Neuron (in vitro differentiated cells): ENCODE results near the gene MEIS2.

Experiments used
- H2AFZ ChIP-seq: one replicate; pipeline ENCODE4 v1.6.1; 2013; ENCODE audit warnings: low read depth, mild to moderate bottlenecking, inconsistent platforms, low read length, moderate library complexity
- H3K27me3 ChIP-seq: one replicate; pipeline ENCODE4 v1.6.1; 2013; ENCODE audit warnings: low read length; ENCODE audit not compliant: insufficient read depth
- H3K36me3 ChIP-seq: one replicate; pipeline ENCODE4 v1.6.1; 2013; ENCODE audit warnings: low read length; ENCODE audit not compliant: insufficient read depth
- H3K4me1 ChIP-seq: one replicate; pipeline ENCODE4 v1.6.1; 2013; ENCODE audit warnings: low read length; ENCODE audit not compliant: insufficient read depth
- H3K4me3 ChIP-seq: 2 replicates; pipeline ENCODE4 v1.5.1; 2013; ENCODE audit warnings: mild to moderate bottlenecking, low read length, moderate library complexity
- H3K9me3 ChIP-seq: one replicate; pipeline ENCODE4 v1.6.1; 2013; ENCODE audit warnings: low read length

Gene MEIS2

DNA sequence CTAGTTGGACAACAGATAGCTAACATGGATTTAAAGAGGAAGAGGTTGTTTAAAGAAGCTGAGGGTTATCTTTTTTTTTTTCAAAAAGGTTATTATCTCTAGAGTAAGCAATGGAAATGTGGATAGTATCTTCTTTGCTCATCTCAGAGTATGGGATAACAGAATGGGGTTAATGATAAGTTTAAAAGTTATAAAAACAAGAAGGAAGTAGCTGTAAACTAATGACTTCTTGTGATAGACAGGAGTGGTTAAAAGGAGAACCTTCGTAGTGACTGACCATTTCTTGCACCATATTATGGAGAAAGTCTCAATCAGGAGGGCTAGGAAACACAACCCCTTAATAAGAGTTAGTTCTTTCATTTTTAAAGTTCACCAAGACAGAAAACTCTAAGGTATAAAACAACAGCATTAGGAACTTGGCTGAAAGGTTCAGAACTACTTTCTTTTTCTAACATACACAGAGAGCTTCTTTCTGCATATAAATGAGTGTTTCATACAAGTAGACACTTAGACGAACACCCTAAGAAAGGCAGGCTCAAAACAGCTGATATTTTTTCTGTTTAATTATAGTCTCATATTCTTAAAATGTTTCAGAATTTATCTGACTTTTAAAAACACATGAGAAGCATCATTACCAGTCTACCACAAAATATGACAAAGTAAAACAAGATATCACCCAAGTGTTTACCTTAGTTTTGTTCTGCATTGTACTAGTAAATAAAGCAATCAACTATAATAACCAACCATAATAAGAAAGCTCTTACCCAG lies 140.0 kb downstream of the MEIS2 start:
- H3K27me3 ChIP-seq: no peaks in the 10 kb centered on the region
- no peak overlapping the region for H2AFZ ChIP-seq
- H3K36me3 ChIP-seq: no peaks in the 10 kb centered on the region
- no peak overlapping the region for H3K4me3 ChIP-seq
- H3K4me1 ChIP-seq: peaks cover 4% of the 10 kb centered on the region
- H3K9me3 ChIP-seq: no peaks in the 10 kb centered on the region

DNA sequence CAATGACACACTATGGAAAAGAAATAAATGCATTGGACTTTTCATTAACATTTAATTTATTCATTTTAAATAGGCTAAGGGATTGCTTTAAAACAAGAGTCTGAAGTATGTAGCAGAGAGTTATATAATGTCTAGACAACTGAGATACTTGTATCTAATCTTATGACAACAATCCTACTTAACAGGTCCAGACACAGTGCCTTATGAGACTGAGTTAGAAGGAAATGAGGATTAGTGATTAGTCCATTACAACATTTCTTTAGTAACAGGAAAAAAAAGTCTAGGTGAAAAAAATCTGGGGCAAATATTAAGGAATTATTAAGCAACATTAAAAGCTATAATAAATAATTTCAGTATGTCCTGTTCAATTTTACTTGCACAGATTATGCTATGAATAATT lies 140.6 kb downstream of the MEIS2 start:
- no peaks in the 10 kb centered on the region for H3K36me3 ChIP-seq
- peaks cover 4% of the 10 kb centered on the region for H3K4me1 ChIP-seq
- H3K4me3 ChIP-seq: no peak overlapping the region
- no peaks in the 10 kb centered on the region for H3K27me3 ChIP-seq
- no peaks in the 10 kb centered on the region for H3K9me3 ChIP-seq
- no peak overlapping the region for H2AFZ ChIP-seq

DNA sequence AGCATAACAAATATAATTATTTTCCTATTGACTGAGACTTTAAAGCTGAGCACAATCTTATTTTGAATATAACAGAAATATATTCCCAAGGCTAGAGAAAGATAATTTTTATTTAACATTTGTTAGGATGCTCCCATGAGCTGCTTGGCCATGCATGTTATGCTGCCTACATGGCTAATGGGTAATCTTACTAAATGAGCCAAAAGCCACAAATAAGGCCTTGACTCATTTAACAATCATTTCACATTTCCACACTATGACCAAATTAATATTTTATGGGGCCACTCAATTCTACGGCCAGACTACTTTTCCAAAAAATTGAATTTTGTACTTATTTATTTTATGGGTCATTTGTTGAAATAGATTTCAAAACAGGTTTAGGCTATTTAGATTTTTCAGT lies 141.7 kb downstream of the MEIS2 start:
- no peaks in the 10 kb centered on the region for H3K36me3 ChIP-seq
- H3K9me3 ChIP-seq: no peaks in the 10 kb centered on the region
- H3K4me3 ChIP-seq: no peak overlapping the region
- H2AFZ ChIP-seq: no peak overlapping the region
- H3K27me3 ChIP-seq: no peaks in the 10 kb centered on the region
- peaks cover 4% of the 10 kb centered on the region for H3K4me1 ChIP-seq

DNA sequence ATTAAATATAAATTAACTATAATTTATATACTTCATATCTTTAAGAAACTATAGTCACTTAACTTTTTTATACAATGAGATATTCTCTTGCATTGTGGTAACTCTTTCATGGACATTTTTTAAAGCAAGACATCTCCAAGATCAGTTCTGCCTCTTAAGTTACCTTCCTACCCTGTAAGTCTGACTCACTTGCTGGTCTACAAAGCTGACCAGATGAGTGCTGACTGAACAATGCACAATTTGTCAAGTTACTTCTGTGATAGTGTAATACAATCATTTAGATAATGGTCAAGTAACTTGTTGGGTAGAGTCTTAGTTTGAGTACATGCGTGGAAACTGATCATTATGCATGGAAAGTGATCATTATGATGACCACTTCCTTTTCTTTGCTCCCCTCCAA lies 145.9 kb downstream of the MEIS2 start:
- Histone ChIP-seq H3K4me1 (peaks cover 5% of the 10 kb centered on the region), H2AFZ (no peak overlapping the region), H3K27me3 (no peaks in the 10 kb centered on the region), H3K9me3 (no peaks in the 10 kb centered on the region), H3K36me3 (no peaks in the 10 kb centered on the region), H3K4me3 (no peak overlapping the region)

DNA sequence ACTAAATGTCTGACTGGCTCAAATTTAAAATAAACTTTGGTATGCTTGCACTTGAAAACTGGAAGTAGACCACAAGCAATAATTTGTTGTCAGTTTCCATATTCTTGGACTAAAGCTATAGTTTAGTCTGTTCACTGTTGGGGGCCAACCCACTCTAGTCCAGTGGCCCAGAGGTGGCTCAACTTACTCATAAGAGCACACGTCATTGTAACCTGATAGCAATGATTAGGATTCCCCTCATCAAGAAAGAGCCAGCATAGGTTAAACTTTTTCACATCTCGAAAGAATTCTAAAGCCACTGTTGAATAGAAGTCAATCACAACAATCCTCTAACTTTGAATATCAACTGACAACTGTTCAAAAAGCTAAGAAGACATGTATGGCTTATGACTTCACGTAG lies 147.0 kb downstream of the MEIS2 start:
- H3K4me3 ChIP-seq: no peak overlapping the region
- H3K36me3 ChIP-seq: no peaks in the 10 kb centered on the region
- peaks cover 13% of the 10 kb centered on the region for H3K4me1 ChIP-seq
- H3K9me3 ChIP-seq: no peaks in the 10 kb centered on the region
- no peaks in the 10 kb centered on the region for H3K27me3 ChIP-seq
- H2AFZ ChIP-seq: no peak overlapping the region

DNA sequence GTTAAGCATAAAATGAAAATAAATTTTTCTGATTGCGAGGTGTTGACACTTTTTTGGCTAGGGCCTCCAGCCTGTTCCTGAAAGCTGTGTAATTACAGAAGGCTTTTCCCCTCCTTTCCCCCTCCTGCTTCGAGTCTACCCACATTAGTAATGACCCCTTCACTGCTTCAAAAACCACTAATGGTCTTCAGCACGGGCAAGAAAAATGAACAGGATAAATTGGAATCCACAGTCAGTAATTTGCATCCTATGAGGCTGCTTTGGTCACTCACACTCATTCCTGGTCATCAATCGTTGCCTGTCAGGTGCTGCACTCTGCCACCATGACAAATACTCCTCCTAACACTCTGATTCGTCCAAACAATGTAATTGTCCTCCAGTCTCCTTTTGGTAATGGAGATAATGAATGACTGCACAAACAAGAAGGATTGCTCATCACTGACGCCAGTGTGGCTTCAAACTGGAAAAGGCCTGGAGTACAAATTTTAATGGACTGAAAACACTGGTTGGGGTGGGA lies 148.6 kb downstream of the MEIS2 start:
- Histone ChIP-seq H3K4me3 (no peak overlapping the region), H3K4me1 (peaks cover 9% of the 10 kb centered on the region), H3K27me3 (no peaks in the 10 kb centered on the region), H3K36me3 (no peaks in the 10 kb centered on the region), H3K9me3 (no peaks in the 10 kb centered on the region), H2AFZ (no peak overlapping the region)

DNA sequence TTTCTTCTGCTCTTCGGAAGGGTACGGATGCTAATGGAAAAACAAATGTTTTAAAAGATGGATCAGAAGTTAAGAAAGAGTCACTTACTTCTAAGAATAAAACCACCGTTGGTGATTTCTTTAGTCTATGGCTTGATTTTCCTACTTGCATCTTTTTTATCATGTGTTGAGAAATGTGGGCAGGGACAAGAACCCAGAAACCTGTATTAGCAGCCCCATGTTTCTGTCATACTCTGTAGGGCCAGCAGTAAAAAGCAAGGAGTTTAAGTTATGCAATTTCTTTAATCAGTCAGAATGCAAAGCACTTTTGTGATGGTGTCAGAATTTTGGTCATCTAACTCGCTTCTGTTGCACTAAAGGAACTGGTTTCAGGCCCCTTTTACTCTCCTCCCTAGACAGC lies 150.0 kb downstream of the MEIS2 start:
- H2AFZ ChIP-seq: no peak overlapping the region
- no peaks in the 10 kb centered on the region for H3K9me3 ChIP-seq
- no peak overlapping the region for H3K4me3 ChIP-seq
- peaks cover 9% of the 10 kb centered on the region for H3K4me1 ChIP-seq
- no peaks in the 10 kb centered on the region for H3K27me3 ChIP-seq
- H3K36me3 ChIP-seq: peaks cover 4% of the 10 kb centered on the region

DNA sequence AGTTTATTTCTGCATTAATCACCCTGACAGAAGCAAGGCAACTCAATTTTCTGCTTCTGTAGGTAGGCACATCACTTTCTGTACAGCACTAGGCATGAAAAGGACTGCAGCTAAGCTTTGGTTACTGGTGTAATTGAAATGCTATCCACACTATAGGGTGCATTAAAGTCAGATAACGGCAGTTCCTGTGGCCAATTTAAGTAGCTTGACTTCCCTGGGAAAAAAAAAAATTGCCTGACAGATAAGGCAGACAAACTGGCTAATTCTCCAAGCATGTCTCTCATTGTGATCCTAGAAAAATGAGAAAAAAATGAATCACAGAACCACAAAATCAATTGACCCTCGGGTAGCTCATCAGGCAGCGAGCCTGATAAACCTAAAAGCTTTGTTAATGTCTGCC lies 151.4 kb downstream of the MEIS2 start:
- no peak overlapping the region for H3K4me3 ChIP-seq
- peaks cover 14% of the 10 kb centered on the region for H3K4me1 ChIP-seq
- H2AFZ ChIP-seq: no peak overlapping the region
- H3K9me3 ChIP-seq: no peaks in the 10 kb centered on the region
- H3K36me3 ChIP-seq: peaks cover 4% of the 10 kb centered on the region
- H3K27me3 ChIP-seq: no peaks in the 10 kb centered on the region

DNA sequence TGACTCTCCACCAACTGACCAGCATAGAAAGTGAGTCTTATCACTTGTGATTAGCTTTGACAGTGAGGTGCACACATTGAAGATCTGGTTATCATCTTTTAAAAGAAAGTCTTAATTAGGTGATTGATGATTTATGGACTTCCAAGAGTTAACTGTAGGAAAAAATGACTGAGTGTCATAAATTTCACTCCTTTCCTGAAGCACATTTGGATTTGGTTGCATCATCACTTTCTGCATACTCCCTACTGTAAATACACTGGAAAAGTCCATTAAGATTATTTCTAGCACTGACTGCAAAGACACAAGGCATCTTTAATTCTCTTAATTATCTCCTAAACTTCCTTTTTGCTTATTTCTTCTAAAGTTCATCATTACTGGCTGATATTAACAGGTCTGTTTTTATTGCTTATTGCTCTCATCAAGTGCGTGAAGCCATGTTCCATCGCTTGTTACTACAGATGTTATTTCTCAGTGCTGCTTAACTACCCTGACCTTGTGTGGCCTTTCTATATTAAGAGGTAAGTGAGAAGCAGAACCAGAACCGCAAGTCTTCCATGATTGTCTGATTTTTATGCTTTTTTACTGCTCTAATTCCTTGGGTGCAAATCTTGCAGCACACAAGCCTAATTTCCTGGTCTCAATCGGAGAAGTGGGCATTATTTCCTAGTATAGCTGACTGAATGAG lies 153.2 kb downstream of the MEIS2 start:
- H3K4me3 ChIP-seq: no peak overlapping the region
- no peaks in the 10 kb centered on the region for H3K27me3 ChIP-seq
- H3K9me3 ChIP-seq: no peaks in the 10 kb centered on the region
- peaks cover 4% of the 10 kb centered on the region for H3K36me3 ChIP-seq
- no peak overlapping the region for H2AFZ ChIP-seq
- peaks cover 25% of the 10 kb centered on the region for H3K4me1 ChIP-seq

DNA sequence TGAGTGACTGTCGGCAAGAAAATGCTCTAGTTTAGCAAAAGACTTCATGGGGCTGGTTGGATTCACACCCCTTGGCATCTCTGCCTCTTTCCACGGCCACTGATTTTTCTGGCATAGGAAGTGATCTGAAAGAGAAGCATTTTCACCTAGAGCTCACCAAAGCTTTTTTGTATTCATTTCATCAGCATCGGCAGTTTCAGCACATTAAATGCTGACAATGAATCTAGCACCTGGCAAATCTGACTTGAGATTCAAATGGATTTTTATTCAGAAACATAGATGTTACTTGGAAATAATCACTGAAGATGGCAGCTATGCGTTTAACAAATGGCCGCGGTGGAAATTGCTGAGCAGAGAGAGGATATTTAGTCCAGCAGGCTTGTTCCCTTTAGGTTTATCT lies 155.9 kb downstream of the MEIS2 start:
- H3K9me3 ChIP-seq: no peaks in the 10 kb centered on the region
- no peak overlapping the region for H3K4me3 ChIP-seq
- no peak overlapping the region for H2AFZ ChIP-seq
- peaks cover 14% of the 10 kb centered on the region for H3K36me3 ChIP-seq
- H3K4me1 ChIP-seq: peaks cover 24% of the 10 kb centered on the region
- H3K27me3 ChIP-seq: no peaks in the 10 kb centered on the region

DNA sequence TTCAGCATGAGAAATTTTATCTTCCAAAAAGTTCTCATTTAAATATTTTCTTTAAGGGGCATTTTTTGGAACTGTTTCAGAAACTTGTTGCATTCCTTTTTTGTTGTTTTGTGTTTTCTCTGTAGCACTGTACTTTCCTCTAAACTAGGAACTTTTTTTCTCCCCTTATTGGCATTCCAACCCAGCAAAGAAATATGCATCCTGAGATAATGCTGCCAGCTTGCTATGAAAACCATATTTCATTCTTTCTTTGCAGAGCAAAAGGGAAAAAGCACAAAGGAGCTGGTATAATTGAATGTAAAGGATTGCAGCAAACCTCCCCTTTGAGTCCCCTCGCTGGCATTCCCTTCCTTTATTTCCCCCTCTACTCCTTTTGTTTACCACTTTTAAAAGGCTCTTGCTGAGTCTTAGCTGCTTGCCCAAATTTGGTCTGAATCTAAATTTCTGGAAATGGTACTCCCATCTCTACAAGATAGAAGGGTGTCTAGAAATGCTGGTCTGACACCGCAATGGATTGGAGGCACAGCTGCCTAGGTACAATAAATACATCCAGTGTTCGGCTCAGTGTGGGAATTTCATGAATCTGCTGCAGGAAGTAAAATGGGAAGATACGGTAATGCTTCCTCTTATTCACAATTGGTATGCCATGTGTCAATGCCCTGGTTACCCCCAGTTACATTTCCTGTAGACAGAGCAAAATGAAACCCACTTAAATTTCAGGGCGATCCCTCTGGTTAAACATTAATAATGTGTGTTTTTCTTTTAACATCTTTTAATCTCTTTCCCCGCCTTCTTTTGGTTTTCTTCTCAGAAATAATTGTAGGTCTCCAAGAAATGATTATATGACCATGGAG lies 156.6 kb downstream of the MEIS2 start:
- Histone ChIP-seq H3K36me3 (peaks cover 14% of the 10 kb centered on the region), H3K9me3 (no peaks in the 10 kb centered on the region), H3K4me1 (peaks cover 17% of the 10 kb centered on the region), H3K4me3 (no peak overlapping the region), H2AFZ (no peak overlapping the region), H3K27me3 (no peaks in the 10 kb centered on the region)

DNA sequence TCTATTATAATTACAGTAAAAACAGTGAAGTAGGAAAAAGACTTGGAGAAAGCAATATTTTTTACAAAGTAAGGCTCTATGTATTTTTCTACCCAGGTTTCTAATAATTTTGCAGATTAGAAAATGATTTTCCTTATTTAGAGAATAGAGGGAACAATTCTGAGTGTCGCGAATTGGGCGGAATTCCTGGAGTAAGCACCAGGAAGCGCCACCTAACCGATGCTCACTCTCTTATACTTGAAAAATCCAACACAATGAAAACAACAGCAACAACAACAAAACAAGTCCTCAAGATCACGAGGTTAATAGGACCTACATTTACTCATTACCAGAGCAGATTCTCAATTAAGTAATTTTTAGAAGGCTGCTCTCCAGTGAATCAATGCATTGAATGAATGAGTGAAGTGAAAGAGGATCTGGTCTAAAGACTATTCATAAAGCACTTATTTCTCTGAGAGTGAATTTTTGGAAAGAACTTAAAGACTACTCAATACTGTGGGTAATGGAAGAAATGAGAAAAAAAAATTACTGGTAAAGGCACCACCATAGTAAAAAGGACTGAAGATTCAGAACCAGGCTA lies 158.0 kb downstream of the MEIS2 start:
- no peak overlapping the region for H3K4me3 ChIP-seq
- no peaks in the 10 kb centered on the region for H3K27me3 ChIP-seq
- H3K9me3 ChIP-seq: no peaks in the 10 kb centered on the region
- peaks cover 17% of the 10 kb centered on the region for H3K4me1 ChIP-seq
- no peak overlapping the region for H2AFZ ChIP-seq
- peaks cover 14% of the 10 kb centered on the region for H3K36me3 ChIP-seq

DNA sequence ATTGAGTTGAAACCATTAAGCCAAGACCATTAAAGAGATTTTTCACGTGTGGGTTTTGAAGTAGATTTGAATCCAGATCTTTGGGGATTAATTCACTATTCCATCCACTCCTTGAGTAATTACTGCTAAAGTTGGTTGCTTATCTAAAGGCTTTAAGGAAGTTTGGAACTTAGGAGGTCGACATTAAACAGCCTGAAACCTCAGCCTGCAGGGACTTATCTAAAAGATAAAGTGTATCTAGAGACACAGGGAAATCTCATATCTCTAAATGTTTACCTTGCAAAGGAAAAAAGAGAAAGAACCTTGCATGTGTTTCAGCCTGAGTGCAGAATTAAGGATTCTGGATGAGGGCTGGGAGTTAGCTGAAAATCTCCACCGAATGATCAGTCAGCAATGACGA lies 158.6 kb downstream of the MEIS2 start:
- no peaks in the 10 kb centered on the region for H3K27me3 ChIP-seq
- peaks cover 17% of the 10 kb centered on the region for H3K4me1 ChIP-seq
- H3K4me3 ChIP-seq: no peak overlapping the region
- H3K9me3 ChIP-seq: no peaks in the 10 kb centered on the region
- H2AFZ ChIP-seq: no peak overlapping the region
- peaks cover 14% of the 10 kb centered on the region for H3K36me3 ChIP-seq
